GM23338 (cell line): ENCODE results near the gene DAZL. TPM values are rescaled to one million over a fixed set of nuclear protein-coding genes. Genes with fewer than 3 reads are reported as not detected.

Experiments used
- ATAC-seq: fragments of 200-7000 bp; cut with Tn5 transposase; 3 replicates; pipeline ENCODE4 v1.9.1; 2020
- DNase-seq: peaks from one replicate; pipeline ENCODE4 v3.0.0-alpha.2; 2015; ENCODE audit warnings: low spot score
- H2AFZ ChIP-seq: fragments of 200-600 bp; sonication (generic); 2 replicates; pipeline ENCODE4 v1.8.0; 2016; ENCODE audit warnings: antibody characterized with exemption, mild to moderate bottlenecking, moderate library complexity
- H3F3A ChIP-seq: fragments of 200-600 bp; sonication (generic); replicated peaks from 2 replicates; pipeline ENCODE4 v1.8.0; 2017; ENCODE audit warnings: antibody characterized with exemption, mixed run types, low read depth
- H3K27ac ChIP-seq: fragments of 200-600 bp; sonication (generic); 2 replicates; pipeline ENCODE4 v1.6.1; 2016; ENCODE audit warnings: low read depth
- H3K27me3 ChIP-seq: fragments of 200-600 bp; sonication (generic); 2 replicates; pipeline ENCODE4 v1.8.0; 2016; ENCODE audit warnings: mild to moderate bottlenecking, mixed run types, moderate library complexity; ENCODE audit not compliant: insufficient read depth
- H3K36me3 ChIP-seq: fragments of 200-600 bp; sonication (generic); 2 replicates; pipeline ENCODE4 v1.8.0; 2016; ENCODE audit warnings: mild to moderate bottlenecking; ENCODE audit not compliant: insufficient read depth
- H3K4me1 ChIP-seq: fragments of 200-600 bp; sonication (generic); 2 replicates; pipeline ENCODE4 v1.8.0; 2016; ENCODE audit warnings: mild to moderate bottlenecking, moderate library complexity; ENCODE audit not compliant: insufficient read depth
- H3K4me2 ChIP-seq: fragments of 200-600 bp; sonication (generic); 2 replicates; pipeline ENCODE4 v1.7.1; 2017; ENCODE audit warnings: mixed run types
- H3K4me3 ChIP-seq: fragments of 200-600 bp; sonication (generic); 2 replicates; pipeline ENCODE4 v1.6.1; 2016; ENCODE audit warnings: mixed run types
- H3K79me2 ChIP-seq: fragments of 200-600 bp; sonication (generic); replicated peaks from 2 replicates; pipeline ENCODE4 v1.8.0; 2017; ENCODE audit warnings: mild to moderate bottlenecking; ENCODE audit not compliant: insufficient read depth
- H3K9me2 ChIP-seq: fragments of 200-600 bp; sonication (generic); 2 replicates; pipeline ENCODE4 v1.8.0; 2017; ENCODE audit not compliant: insufficient read depth
- H4K20me1 ChIP-seq: fragments of 200-600 bp; sonication (generic); replicated peaks from 2 replicates; pipeline ENCODE4 v1.8.0; 2017; ENCODE audit warnings: mild to moderate bottlenecking; ENCODE audit not compliant: insufficient read depth
- H3K27ac Mint-ChIP-seq: 2 replicates; pipeline ENCODE4 v1.8.0; 2020; ENCODE audit warnings: inconsistent platforms, mild to moderate bottlenecking, moderate library complexity, mixed read lengths
- H3K27me3 Mint-ChIP-seq: 3 replicates; pipeline ENCODE4 v1.8.0; 2022; ENCODE audit warnings: low read depth, mild to moderate bottlenecking, moderate library complexity, mixed read lengths, inconsistent platforms; ENCODE audit not compliant: insufficient read depth, poor library complexity
- H3K36me3 Mint-ChIP-seq: 3 replicates; pipeline ENCODE4 v1.8.0; 2021; ENCODE audit warnings: low read depth, mild to moderate bottlenecking, inconsistent platforms, moderate library complexity, mixed read lengths
- H3K4me1 Mint-ChIP-seq: 3 replicates; pipeline ENCODE4 v1.8.0; 2020; ENCODE audit warnings: mild to moderate bottlenecking, inconsistent platforms, mixed read lengths
- H3K4me3 Mint-ChIP-seq: 3 replicates; pipeline ENCODE4 v1.8.0; 2021; ENCODE audit warnings: moderate library complexity, mild to moderate bottlenecking, inconsistent platforms, mixed read lengths
- H3K9me3 Mint-ChIP-seq: 3 replicates; pipeline ENCODE4 v1.8.0; 2020; ENCODE audit warnings: moderate library complexity, mild to moderate bottlenecking, inconsistent platforms, mixed read lengths
- EZH2 ChIP-seq: fragments of 200-600 bp; sonication (generic); IDR thresholded peaks from one replicate; pipeline ENCODE4 v1.8.0; 2017; ENCODE audit warnings: antibody characterized with exemption, mild to moderate bottlenecking, low read depth; ENCODE audit not compliant: unreplicated experiment
- EZH2phosphoT487 ChIP-seq: fragments of 200-600 bp; sonication (generic); IDR thresholded peaks from one replicate; pipeline ENCODE4 v1.8.1; 2018; ENCODE audit warnings: antibody characterized with exemption; ENCODE audit not compliant: unreplicated experiment
- NANOG ChIP-seq: IDR thresholded peaks from 2 replicates; pipeline ENCODE4 v1.6.1; 2016; ENCODE audit warnings: antibody characterized with exemption, borderline replicate concordance
- polyA plus RNA-seq: library from polyadenylated mRNA; unstranded; fragments of >200 nt; fragmentation: Nextera tagmentation; extraction: Ambion mirVana; gene quantifications from 2 replicates; pipeline ENCODE4 v1.2.1, GENCODE V29; 2016
- total RNA-seq: library from RNA; depleted of rRNA; stranded (reverse); fragments of >200 nt; shearing (Covaris generic); gene quantifications from 2 replicates; pipeline ENCODE4 v1.2.3, GENCODE V29; 2014
- TF ChIP-seq, protein P1 (sequence below): fragments of 250-450 bp; sonication (Bioruptor Pico); IDR thresholded peaks from 2 replicates; pipeline ENCODE4 v1.5.0; 2020; ENCODE audit warnings: mild to moderate bottlenecking, moderate library complexity
- TF ChIP-seq, protein P2 (sequence below): IDR thresholded peaks from 2 replicates; pipeline ENCODE4 v1.6.1; 2016; ENCODE audit warnings: antibody characterized with exemption

The DAZL gene
- total and polyA plus RNA-seq, 2 experiments from 2014 or later, result 3.2 to 5.3 TPM

DNA sequence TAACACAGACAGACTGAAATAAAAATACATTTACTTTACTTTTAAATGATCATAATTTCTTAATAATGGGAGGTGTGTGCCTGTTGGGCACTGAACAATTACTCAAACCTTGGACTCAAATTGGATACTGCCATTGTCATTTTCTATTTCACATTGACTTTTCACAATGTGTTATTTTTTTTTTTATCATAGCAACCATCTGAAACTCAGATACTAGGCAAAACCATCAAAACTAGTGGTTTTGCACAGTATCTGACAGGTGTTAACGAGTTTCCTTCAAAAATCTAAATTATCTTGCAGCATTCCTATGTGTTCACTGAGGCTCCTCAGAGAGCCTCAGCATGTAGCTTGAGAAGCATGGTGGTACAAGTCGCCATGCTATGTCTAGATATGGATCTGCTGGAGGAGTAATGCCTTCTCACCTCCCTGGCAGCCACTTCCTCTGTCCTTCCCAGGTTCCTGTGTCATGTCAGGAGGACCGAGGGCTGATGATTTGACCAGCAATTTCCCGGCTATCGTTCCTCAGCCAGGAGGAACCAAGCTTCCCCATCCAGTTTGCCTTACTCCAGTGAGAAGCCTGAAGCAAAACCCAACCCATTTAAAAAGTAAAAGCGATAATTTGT lies 61.9 kb downstream of the DAZL start (continued):
- TF ChIP-seq, protein P1, sequence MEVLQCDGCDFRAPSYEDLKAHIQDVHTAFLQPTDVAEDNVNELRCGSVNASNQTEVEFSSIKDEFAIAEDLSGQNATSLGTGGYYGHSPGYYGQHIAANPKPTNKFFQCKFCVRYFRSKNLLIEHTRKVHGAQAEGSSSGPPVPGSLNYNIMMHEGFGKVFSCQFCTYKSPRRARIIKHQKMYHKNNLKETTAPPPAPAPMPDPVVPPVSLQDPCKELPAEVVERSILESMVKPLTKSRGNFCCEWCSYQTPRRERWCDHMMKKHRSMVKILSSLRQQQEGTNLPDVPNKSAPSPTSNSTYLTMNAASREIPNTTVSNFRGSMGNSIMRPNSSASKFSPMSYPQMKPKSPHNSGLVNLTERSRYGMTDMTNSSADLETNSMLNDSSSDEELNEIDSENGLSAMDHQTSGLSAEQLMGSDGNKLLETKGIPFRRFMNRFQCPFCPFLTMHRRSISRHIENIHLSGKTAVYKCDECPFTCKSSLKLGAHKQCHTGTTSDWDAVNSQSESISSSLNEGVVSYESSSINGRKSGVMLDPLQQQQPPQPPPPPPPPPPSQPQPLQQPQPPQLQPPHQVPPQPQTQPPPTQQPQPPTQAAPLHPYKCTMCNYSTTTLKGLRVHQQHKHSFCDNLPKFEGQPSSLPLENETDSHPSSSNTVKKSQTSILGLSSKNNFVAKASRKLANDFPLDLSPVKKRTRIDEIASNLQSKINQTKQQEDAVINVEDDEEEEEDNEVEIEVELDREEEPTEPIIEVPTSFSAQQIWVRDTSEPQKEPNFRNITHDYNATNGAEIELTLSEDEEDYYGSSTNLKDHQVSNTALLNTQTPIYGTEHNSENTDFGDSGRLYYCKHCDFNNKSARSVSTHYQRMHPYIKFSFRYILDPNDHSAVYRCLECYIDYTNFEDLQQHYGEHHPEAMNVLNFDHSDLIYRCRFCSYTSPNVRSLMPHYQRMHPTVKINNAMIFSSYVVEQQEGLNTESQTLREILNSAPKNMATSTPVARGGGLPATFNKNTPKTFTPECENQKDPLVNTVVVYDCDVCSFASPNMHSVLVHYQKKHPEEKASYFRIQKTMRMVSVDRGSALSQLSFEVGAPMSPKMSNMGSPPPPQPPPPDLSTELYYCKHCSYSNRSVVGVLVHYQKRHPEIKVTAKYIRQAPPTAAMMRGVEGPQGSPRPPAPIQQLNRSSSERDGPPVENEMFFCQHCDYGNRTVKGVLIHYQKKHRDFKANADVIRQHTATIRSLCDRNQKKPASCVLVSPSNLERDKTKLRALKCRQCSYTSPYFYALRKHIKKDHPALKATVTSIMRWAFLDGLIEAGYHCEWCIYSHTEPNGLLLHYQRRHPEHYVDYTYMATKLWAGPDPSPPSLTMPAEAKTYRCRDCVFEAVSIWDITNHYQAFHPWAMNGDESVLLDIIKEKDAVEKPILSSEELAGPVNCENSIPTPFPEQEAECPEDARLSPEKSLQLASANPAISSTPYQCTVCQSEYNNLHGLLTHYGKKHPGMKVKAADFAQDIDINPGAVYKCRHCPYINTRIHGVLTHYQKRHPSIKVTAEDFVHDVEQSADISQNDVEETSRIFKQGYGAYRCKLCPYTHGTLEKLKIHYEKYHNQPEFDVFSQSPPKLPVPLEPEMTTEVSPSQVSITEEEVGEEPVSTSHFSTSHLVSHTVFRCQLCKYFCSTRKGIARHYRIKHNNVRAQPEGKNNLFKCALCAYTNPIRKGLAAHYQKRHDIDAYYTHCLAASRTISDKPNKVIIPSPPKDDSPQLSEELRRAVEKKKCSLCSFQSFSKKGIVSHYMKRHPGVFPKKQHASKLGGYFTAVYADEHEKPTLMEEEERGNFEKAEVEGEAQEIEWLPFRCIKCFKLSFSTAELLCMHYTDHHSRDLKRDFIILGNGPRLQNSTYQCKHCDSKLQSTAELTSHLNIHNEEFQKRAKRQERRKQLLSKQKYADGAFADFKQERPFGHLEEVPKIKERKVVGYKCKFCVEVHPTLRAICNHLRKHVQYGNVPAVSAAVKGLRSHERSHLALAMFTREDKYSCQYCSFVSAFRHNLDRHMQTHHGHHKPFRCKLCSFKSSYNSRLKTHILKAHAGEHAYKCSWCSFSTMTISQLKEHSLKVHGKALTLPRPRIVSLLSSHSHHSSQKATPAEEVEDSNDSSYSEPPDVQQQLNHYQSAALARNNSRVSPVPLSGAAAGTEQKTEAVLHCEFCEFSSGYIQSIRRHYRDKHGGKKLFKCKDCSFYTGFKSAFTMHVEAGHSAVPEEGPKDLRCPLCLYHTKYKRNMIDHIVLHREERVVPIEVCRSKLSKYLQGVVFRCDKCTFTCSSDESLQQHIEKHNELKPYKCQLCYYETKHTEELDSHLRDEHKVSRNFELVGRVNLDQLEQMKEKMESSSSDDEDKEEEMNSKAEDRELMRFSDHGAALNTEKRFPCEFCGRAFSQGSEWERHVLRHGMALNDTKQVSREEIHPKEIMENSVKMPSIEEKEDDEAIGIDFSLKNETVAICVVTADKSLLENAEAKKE, result no peak
- TF ChIP-seq, protein P2, sequence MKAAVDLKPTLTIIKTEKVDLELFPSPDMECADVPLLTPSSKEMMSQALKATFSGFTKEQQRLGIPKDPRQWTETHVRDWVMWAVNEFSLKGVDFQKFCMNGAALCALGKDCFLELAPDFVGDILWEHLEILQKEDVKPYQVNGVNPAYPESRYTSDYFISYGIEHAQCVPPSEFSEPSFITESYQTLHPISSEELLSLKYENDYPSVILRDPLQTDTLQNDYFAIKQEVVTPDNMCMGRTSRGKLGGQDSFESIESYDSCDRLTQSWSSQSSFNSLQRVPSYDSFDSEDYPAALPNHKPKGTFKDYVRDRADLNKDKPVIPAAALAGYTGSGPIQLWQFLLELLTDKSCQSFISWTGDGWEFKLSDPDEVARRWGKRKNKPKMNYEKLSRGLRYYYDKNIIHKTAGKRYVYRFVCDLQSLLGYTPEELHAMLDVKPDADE, result no peak
- no peak for TF ChIP-seq EZH2phosphoT487
- TF ChIP-seq NANOG, result no peak

GRCh38 chr3:16538507-16538906 lies 66.7 kb downstream of the DAZL start:
- no peak for TF ChIP-seq EZH2
- H3K9me3 Mint-ChIP-seq, result peaks cover 3% of the 10 kb centered on the region; the same call in 1 of the 3 replicates
- H3K4me3 ChIP-seq, result no peak overlapping the region
- H3K4me3 Mint-ChIP-seq, result no peak overlapping the region
- peaks cover 5% of the 10 kb centered on the region for H3K27me3 Mint-ChIP-seq
- ATAC-seq, result no peak
- no peaks in the 10 kb centered on the region for H3K79me2 ChIP-seq
- H2AFZ ChIP-seq, result peak overlapping the region; percentile 60
- H4K20me1 ChIP-seq, result no peaks in the 10 kb centered on the region
- no peaks in the 10 kb centered on the region for H3K36me3 ChIP-seq
- no peak overlapping the region for H3K4me2 ChIP-seq
- no peak overlapping the region for H3K27ac Mint-ChIP-seq
- H3K4me1 ChIP-seq, result peaks cover 21% of the 10 kb centered on the region
- H3K36me3 Mint-ChIP-seq, result no peaks in the 10 kb centered on the region
- DNase-seq, result no peak
- H3K4me1 Mint-ChIP-seq, result peaks cover 35% of the 10 kb centered on the region
- no peaks in the 10 kb centered on the region for H3K9me2 ChIP-seq
- H3K27ac ChIP-seq, result no peak overlapping the region
- peaks cover 17% of the 10 kb centered on the region; the same call in 1 of the 2 replicates for H3F3A ChIP-seq
- no peaks in the 10 kb centered on the region for H3K27me3 ChIP-seq
